KOPT-K1 (cell line): Measurements from ENCODE around the gene CCDC63.
"Not testable (repeated sequence)": the region's sequence is repeated elsewhere in the genome, so short reads cannot be mapped to it uniquely, and the experiment has no call there.

Experiments
- H3K27ac ChIP-seq: fragments of 200-600 bp; sonication (generic); 2 replicates; pipeline ENCODE4 v1.5.1; 2016; ENCODE audit warnings: antibody characterized with exemption, mild to moderate bottlenecking, low read depth, low read length; ENCODE audit not compliant: poor library complexity, severe bottlenecking
- H3K36me3 ChIP-seq: fragments of 200-600 bp; sonication (generic); 2 replicates; pipeline ENCODE4 v1.5.1; 2017; ENCODE audit warnings: antibody characterized with exemption, mild to moderate bottlenecking, low read length, moderate library complexity; ENCODE audit not compliant: insufficient read depth
- H3K9me3 ChIP-seq: fragments of 200-600 bp; sonication (generic); 2 replicates; pipeline ENCODE4 v1.5.1; 2017; ENCODE audit warnings: antibody characterized with exemption, low read length, mild to moderate bottlenecking; ENCODE audit not compliant: insufficient read depth, poor library complexity, severe bottlenecking

The CCDC63 gene

GRCh38 chr12:110934093-110934852 lies 87.5 kb downstream of the CCDC63 start:
- no peak overlapping the region for H3K27ac ChIP-seq
- H3K36me3 ChIP-seq, result no peaks in the 10 kb centered on the region
- H3K9me3 ChIP-seq, result no peaks in the 10 kb centered on the region

GRCh38 chr12:110935588-110935987 lies 88.8 kb downstream of the CCDC63 start:
- Histone ChIP-seq H3K9me3 (no peaks in the 10 kb centered on the region), H3K27ac (no peak overlapping the region), H3K36me3 (no peaks in the 10 kb centered on the region)

- no peaks in the 10 kb centered on the region for H3K9me3 ChIP-seq
- no peak overlapping the region for H3K27ac ChIP-seq
- H3K36me3 ChIP-seq, result no peaks in the 10 kb centered on the region
These were observed 89.7 kb downstream of the CCDC63 start for GRCh38 chr12:110936367-110937103.

- H3K9me3 ChIP-seq, result no peaks in the 10 kb centered on the region
- H3K36me3 ChIP-seq, result no peaks in the 10 kb centered on the region
- H3K27ac ChIP-seq, result no peak overlapping the region
These were observed 90.4 kb downstream of the CCDC63 start for GRCh38 chr12:110937104-110937641.

- H3K27ac ChIP-seq, result no peak overlapping the region
- H3K36me3 ChIP-seq, result no peaks in the 10 kb centered on the region
- peaks cover 1% of the 10 kb centered on the region for H3K9me3 ChIP-seq
These were observed 93.5 kb downstream of the CCDC63 start for GRCh38 chr12:110940296-110940695.

- no peaks in the 10 kb centered on the region for H3K36me3 ChIP-seq
- H3K9me3 ChIP-seq, result peaks cover 7% of the 10 kb centered on the region
- no peak overlapping the region for H3K27ac ChIP-seq
These were observed 94.1 kb downstream of the CCDC63 start for GRCh38 chr12:110940933-110941332.

GRCh38 chr12:110941391-110941790 lies 94.6 kb downstream of the CCDC63 start:
- H3K27ac ChIP-seq, result no peak overlapping the region
- H3K9me3 ChIP-seq, result peaks cover 12% of the 10 kb centered on the region
- no peaks in the 10 kb centered on the region for H3K36me3 ChIP-seq

- peaks cover 23% of the 10 kb centered on the region for H3K9me3 ChIP-seq
- H3K27ac ChIP-seq, result no peak overlapping the region
- no peaks in the 10 kb centered on the region for H3K36me3 ChIP-seq
These were observed 96.6 kb downstream of the CCDC63 start for GRCh38 chr12:110943373-110943772.

GRCh38 chr12:110948041-110948440 lies 101.3 kb downstream of the CCDC63 start:
- H3K9me3 ChIP-seq, result peaks cover 23% of the 10 kb centered on the region
- H3K36me3 ChIP-seq, result no peaks in the 10 kb centered on the region
- H3K27ac ChIP-seq, result no peak overlapping the region

GRCh38 chr12:110950466-110950865 lies 103.7 kb downstream of the CCDC63 start:
- peaks cover 20% of the 10 kb centered on the region for H3K9me3 ChIP-seq
- not testable (repeated sequence) for H3K27ac ChIP-seq, H3K36me3 ChIP-seq

- H3K27ac ChIP-seq, H3K36me3 ChIP-seq: not testable (repeated sequence)
- H3K9me3 ChIP-seq, result peaks cover 16% of the 10 kb centered on the region
These were observed 104.1 kb downstream of the CCDC63 start for GRCh38 chr12:110950867-110951266.
